Dendritic cell treated with granulocyte-macrophage colony-stimulating factor and Interleukin-4, amounts not matched to agents 40 ng/mL and 50 ng/mL, for 4 days (primary cell): Measurements from ENCODE around the gene E2F4.

Experiments used
- H3K27ac Mint-ChIP-seq: one replicate; pipeline ENCODE4 v1.8.0; 2022; ENCODE audit warnings: mild to moderate bottlenecking, mixed read lengths
- H3K27me3 Mint-ChIP-seq: one replicate; pipeline ENCODE4 v1.8.0; 2022; ENCODE audit warnings: mild to moderate bottlenecking, mixed read lengths
- H3K36me3 Mint-ChIP-seq: one replicate; pipeline ENCODE4 v1.8.0; 2022; ENCODE audit warnings: low read depth, mixed read lengths
- H3K4me1 Mint-ChIP-seq: one replicate; pipeline ENCODE4 v1.8.0; 2022; ENCODE audit warnings: low read depth, mixed read lengths
- H3K4me3 Mint-ChIP-seq: one replicate; pipeline ENCODE4 v1.8.0; 2022; ENCODE audit warnings: mild to moderate bottlenecking, moderate library complexity, mixed read lengths
- H3K9me3 Mint-ChIP-seq: one replicate; pipeline ENCODE4 v1.8.0; 2022; ENCODE audit warnings: mixed read lengths
- intact Hi-C: fragments of 100-400 bp; cut with micrococcal nuclease; formaldehyde crosslinking; loops from one replicate; pipeline ENCODE4 v1.15.0; 2022

E2F4 gene

DNA sequence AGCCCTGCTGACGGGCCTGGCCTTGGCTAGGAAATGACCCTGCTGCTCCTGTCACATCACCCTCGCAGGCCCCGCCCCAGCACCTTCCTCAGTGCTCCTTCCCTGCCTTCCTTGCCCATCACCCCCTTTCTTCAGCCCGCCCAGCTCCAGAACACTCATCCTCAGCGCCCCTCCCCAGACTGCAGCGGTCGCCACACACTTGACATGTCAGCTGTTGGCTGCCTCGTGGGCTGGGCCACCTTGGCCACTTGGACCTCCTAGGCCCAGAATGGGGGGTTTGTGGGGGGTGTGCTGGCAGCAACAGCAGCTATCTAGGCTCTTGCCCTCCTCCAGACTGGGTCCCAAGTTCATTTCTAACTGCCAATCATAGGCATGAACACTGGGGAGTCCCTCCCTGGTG lies 17.6 kb downstream of the E2F4 start:
- Mint-ChIP-seq H3K4me1 (peaks cover 7% of the 10 kb centered on the region), H3K27ac (no peak overlapping the region), H3K36me3 (peaks cover 41% of the 10 kb centered on the region), H3K9me3 (no peaks in the 10 kb centered on the region), H3K4me3 (no peak overlapping the region), H3K27me3 (no peaks in the 10 kb centered on the region)
- intact Hi-C loops: no loop called here

GRCh38 chr16:67210069-67210937 lies 18.3 kb downstream of the E2F4 start:
- intact Hi-C loops: no loop called here
- Mint-ChIP-seq H3K27ac (no peak overlapping the region), H3K4me1 (peaks cover 7% of the 10 kb centered on the region), H3K9me3 (no peaks in the 10 kb centered on the region), H3K4me3 (no peak overlapping the region), H3K27me3 (no peaks in the 10 kb centered on the region), H3K36me3 (peaks cover 34% of the 10 kb centered on the region)

DNA sequence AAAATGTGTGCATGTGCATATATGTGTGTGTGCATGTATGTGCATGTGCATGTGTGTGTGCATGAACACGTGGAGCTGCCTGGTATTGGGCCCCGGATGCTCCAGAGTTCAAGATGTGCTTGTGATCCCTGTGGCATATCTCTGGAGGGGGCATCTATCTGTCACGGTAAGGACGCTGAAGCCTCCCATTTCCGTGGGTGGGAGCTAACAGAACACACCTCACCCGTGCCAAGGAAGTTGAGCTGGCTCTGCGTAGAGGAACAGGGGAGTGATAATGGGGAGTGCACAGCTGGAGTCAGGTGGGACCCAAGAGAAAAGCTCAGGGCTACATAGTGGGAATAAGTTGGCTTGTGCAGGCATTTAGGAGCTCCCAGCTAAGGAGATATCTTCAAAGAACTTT lies 19.7 kb downstream of the E2F4 start:
- intact Hi-C loops: no loop called here
- Mint-ChIP-seq H3K9me3 (no peaks in the 10 kb centered on the region), H3K36me3 (peaks cover 25% of the 10 kb centered on the region), H3K27me3 (no peaks in the 10 kb centered on the region), H3K4me3 (no peak overlapping the region), H3K27ac (no peak overlapping the region), H3K4me1 (peaks cover 21% of the 10 kb centered on the region)

DNA sequence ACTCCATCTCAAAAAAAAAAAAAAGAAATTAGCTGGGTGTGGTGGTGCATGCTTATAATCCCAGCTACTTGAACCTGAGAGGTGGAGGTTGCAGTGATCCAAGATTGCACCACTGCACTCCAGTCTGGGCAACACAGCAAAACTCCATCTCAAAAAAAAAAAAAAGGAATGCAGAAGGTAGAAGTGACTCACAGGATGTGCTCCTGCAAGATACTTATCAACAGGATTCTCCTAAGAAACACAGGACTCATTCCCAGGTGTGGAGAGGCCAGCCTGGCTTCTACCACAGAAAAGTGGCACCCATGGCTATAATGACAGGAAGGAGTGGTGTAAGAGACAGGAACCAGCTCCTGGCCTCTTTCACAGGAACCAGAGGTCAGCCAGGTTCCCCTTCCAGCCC lies 20.8 kb downstream of the E2F4 start:
- H3K27me3 Mint-ChIP-seq: no peaks in the 10 kb centered on the region
- peaks cover 17% of the 10 kb centered on the region for H3K36me3 Mint-ChIP-seq
- intact Hi-C loops: no loop called here
- H3K9me3 Mint-ChIP-seq: no peaks in the 10 kb centered on the region
- no peak overlapping the region for H3K27ac Mint-ChIP-seq
- no peak overlapping the region for H3K4me3 Mint-ChIP-seq
- H3K4me1 Mint-ChIP-seq: peaks cover 32% of the 10 kb centered on the region

GRCh38 chr16:67213197-67214019 lies 21.5 kb downstream of the E2F4 start:
- Mint-ChIP-seq H3K9me3 (no peaks in the 10 kb centered on the region), H3K27ac (no peak overlapping the region), H3K4me3 (no peak overlapping the region), H3K27me3 (no peaks in the 10 kb centered on the region), H3K4me1 (peaks cover 34% of the 10 kb centered on the region), H3K36me3 (peaks cover 17% of the 10 kb centered on the region)
- intact Hi-C loops: no loop called here

GRCh38 chr16:67215706-67216105 lies 23.8 kb downstream of the E2F4 start:
- intact Hi-C loops: no loop called here
- peaks cover 19% of the 10 kb centered on the region for H3K36me3 Mint-ChIP-seq

GRCh38 chr16:67216612-67217490 lies 24.9 kb downstream of the E2F4 start:
- intact Hi-C loops: no loop called here
- H3K9me3 Mint-ChIP-seq: no peaks in the 10 kb centered on the region
- H3K4me1 Mint-ChIP-seq: peaks cover 34% of the 10 kb centered on the region
- peaks cover 18% of the 10 kb centered on the region for H3K36me3 Mint-ChIP-seq
- no peaks in the 10 kb centered on the region for H3K27me3 Mint-ChIP-seq
- peak overlapping the region; percentile 84 for H3K27ac Mint-ChIP-seq
- peak overlapping the region; percentile 44 for H3K4me3 Mint-ChIP-seq

More at GRCh38 chr16:67215706-67216105, 23.8 kb downstream of the E2F4 start:
- Mint-ChIP-seq H3K4me3 (no peak overlapping the region), H3K27me3 (no peaks in the 10 kb centered on the region), H3K9me3 (no peaks in the 10 kb centered on the region), H3K27ac (peak overlapping the region; percentile 84), H3K4me1 (peaks cover 34% of the 10 kb centered on the region)

GRCh38 chr16:67223992-67224391 lies 32.0 kb downstream of the E2F4 start:
- no peaks in the 10 kb centered on the region for H3K9me3 Mint-ChIP-seq
- intact Hi-C loops: no loop called here
- H3K27ac Mint-ChIP-seq: no peak overlapping the region
- H3K4me1 Mint-ChIP-seq: peaks cover 48% of the 10 kb centered on the region
- no peaks in the 10 kb centered on the region for H3K27me3 Mint-ChIP-seq
- peaks cover 60% of the 10 kb centered on the region for H3K36me3 Mint-ChIP-seq
- no peak overlapping the region for H3K4me3 Mint-ChIP-seq

- H3K4me3 Mint-ChIP-seq: peak overlapping the region; percentile 96
- no peaks in the 10 kb centered on the region for H3K27me3 Mint-ChIP-seq
- intact Hi-C loops: loop anchor here (1.0 to 2.0 kb wide), 3 partner anchors 21 to 42 kb away; partner anchors contain the start of genes E2F4 and FHOD1
- H3K9me3 Mint-ChIP-seq: no peaks in the 10 kb centered on the region
- peaks cover 71% of the 10 kb centered on the region for H3K36me3 Mint-ChIP-seq
- peaks cover 61% of the 10 kb centered on the region for H3K4me1 Mint-ChIP-seq
- H3K27ac Mint-ChIP-seq: peak overlapping the region; percentile 91
Measured at GRCh38 chr16:67226295-67226803, 34.4 kb downstream of the E2F4 start.

- Mint-ChIP-seq H3K4me1 (peaks cover 61% of the 10 kb centered on the region), H3K36me3 (peaks cover 77% of the 10 kb centered on the region), H3K4me3 (peak within 1 kb of the TSS; percentile 96), H3K27ac (peak within 1 kb of the TSS; percentile 91), H3K27me3 (no peaks in the 10 kb centered on the region), H3K9me3 (no peaks in the 10 kb centered on the region)
- intact Hi-C loops: loop anchor here (1.0 to 2.0 kb wide), 3 partner anchors 20 to 42 kb away; partner anchors contain the start of genes E2F4 and FHOD1
Measured at GRCh38 chr16:67226804-67227566, 35.0 kb downstream of the E2F4 start, which contains the start of gene TMEM208. Gene TMEM208, plus strand, starts transcription at chr16:67227130. Its CDS starts 89 bp downstream, at chr16:67227219.

GRCh38 chr16:67227567-67227921 lies 35.6 kb downstream of the E2F4 start:
- Mint-ChIP-seq H3K27ac (peak overlapping the region; percentile 91), H3K4me3 (peak overlapping the region; percentile 96), H3K36me3 (peaks cover 83% of the 10 kb centered on the region), H3K4me1 (peaks cover 61% of the 10 kb centered on the region), H3K9me3 (no peaks in the 10 kb centered on the region), H3K27me3 (no peaks in the 10 kb centered on the region)
- intact Hi-C loops: loop anchor here (2.0 kb wide), 2 partner anchors 35 to 43 kb away; partner anchors contain the start of gene E2F4

DNA sequence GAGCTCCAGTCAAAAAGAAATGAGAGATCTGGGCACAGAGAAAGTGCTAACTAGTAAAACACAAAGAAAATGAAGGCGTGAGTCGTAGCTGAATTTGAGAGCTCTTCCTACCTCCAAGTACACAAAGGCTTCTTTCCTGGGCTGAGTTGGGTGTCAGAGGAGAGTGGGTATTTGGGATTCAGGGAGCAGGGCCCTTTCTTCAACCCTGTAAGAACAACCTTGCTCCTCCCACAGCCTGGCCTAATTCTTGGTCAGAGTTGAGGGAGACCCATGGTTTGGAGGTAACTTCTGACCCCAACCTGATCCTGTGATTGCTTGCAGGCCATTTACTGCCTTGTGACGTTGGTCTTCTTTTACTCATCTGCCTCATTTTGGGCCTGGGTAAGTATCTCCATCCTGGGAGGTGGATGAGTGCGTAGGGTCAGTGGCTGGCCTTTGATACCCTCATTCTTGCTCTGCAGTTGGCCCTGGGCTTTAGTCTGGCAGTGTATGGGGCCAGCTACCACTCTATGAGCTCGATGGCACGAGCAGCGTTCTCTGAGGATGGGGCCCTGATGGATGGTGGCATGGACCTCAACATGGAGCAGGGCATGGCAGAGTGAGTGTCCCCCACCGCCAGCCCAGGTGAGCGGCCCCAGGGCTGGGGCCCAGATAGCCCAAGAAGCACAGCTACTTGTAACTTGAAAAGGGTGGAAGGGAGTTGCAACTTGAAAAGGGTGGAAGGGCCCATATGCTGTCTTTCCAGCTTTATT lies 36.3 kb downstream of the E2F4 start:
- intact Hi-C loops: no loop called here
- Mint-ChIP-seq H3K9me3 (no peaks in the 10 kb centered on the region), H3K4me1 (peaks cover 55% of the 10 kb centered on the region), H3K27ac (peak overlapping the region; percentile 91), H3K4me3 (peak overlapping the region; percentile 96), H3K36me3 (peaks cover 84% of the 10 kb centered on the region), H3K27me3 (no peaks in the 10 kb centered on the region)
